GM18858 (cell line): Measurements from ENCODE around the gene NFYB.
"Not testable (repeated sequence)": the region's sequence is repeated elsewhere in the genome, so short reads cannot be mapped to it uniquely, and the experiment has no call there.

Source experiments
- ATAC-seq: cut with Tn5 transposase; IDR thresholded peaks from one replicate; pipeline ENCODE4 v1.9.1; 2021; ENCODE audit not compliant: unreplicated experiment

The NFYB gene

GRCh38 chr12:104163028-104163427 lies 25.0 kb upstream of the NFYB start:
- ATAC-seq, result not testable (repeated sequence)

DNA sequence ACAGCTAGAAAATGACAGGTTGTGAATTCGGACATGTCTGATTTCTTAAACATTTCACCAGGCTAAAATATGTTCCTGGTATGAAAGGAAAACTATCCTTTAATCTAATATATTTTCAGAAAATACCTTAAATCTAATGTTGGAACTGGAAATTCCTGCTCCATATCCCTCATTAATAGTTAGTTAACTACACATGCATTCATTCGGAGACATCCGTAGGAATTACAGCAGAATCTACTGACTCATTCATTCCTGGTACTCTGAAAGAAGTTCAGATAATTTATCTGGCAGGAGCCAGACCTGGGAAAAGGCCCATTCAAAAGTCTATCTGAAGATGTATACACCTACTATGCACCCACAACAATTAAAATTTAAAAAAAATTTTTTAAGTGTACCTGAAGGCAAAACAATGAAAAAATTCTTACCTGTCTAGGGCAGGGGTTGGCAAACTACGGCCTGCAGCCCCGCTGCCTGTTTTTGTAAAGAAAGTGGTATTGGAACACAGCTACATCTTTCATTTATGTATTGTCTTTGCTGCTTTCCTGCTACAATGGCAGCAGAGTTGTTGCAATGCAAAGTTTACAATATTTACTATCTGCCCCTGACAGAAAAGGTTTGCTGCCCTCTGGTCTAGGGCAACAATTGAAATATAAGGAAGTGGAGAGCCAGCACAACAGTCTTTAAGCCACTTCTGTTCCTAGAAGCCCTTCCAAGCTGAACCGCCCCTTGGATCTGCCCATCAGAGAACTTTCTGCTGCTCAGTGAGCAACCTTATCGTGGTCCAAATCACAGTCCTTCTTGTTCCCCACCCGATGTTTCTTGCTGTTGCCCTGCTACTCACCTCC lies 17.9 kb upstream of the NFYB start:
- ATAC-seq, result no peak

DNA sequence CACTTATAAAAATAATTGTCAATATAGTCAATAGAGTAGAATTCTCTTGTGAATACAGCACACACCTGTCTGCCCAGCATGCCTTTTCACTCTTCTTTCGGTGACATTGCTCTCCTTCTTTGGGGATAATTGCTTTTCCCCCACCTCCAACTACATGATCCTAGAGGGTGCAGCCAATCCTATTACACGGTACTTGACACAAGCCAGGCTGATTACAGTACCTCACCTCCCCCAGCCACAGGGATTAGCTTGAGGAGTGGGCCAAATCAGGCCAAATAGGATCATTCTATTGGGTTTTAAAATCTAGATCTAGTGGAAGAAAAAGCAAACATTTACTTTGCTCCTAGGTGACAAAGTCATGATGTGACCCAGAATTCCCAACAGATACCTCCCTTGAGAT lies 16.8 kb upstream of the NFYB start:
- ATAC-seq, result no peak

GRCh38 chr12:104154286-104154685 lies 16.3 kb upstream of the NFYB start:
- ATAC-seq, result no peak

- ATAC-seq, result no peak
Observed at GRCh38 chr12:104152685-104153241, 14.8 kb upstream of the NFYB start.

DNA sequence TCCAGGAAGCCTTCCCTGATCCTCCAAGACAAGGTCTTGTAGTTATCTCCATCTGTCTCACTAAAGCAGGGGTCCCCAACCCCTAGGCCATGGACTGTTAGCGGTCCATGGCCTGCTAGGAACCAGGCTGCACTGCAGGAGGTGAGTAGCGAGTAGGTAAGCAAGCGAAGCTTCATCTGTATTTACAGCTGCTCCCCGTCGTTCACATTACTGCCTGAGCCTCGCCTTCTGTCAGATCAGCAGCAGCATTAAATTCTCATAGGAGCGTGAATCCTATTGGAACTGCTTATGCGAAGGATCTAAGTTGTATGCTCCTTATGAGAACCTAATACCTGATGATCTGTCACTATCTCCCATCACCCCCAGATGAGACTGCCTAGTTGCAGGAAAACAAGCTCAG lies 12.4 kb upstream of the NFYB start:
- no peak for ATAC-seq

- ATAC-seq, result no peak
Observed at GRCh38 chr12:104147346-104147745, 9.3 kb upstream of the NFYB start.

GRCh38 chr12:104143918-104144317 lies 5.9 kb upstream of the NFYB start:
- ATAC-seq, result no peak

DNA sequence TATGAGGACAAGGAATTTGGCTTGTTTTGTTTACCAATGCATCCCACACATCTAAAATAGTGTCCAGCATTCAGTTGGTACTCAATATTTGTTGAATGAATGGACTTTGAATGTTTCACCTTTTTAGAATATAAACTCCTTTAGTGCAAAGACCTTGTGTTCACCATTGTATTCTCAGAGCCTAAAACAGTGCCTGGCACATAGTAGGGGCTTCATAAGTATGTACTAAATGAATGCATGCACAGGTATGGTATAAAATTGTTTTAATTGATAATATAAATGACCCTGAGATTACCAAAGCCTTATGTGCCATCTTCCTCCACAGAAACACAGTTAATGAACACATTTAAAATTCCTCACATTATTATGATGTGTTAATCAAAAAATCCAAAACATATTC lies 5.0 kb upstream of the NFYB start:
- ATAC-seq, result no peak

- no peak for ATAC-seq
Observed at GRCh38 chr12:104142543-104142942, 4.5 kb upstream of the NFYB start.

- no peak for ATAC-seq
Observed at GRCh38 chr12:104138797-104139152, 765 bp upstream of the NFYB start.

DNA sequence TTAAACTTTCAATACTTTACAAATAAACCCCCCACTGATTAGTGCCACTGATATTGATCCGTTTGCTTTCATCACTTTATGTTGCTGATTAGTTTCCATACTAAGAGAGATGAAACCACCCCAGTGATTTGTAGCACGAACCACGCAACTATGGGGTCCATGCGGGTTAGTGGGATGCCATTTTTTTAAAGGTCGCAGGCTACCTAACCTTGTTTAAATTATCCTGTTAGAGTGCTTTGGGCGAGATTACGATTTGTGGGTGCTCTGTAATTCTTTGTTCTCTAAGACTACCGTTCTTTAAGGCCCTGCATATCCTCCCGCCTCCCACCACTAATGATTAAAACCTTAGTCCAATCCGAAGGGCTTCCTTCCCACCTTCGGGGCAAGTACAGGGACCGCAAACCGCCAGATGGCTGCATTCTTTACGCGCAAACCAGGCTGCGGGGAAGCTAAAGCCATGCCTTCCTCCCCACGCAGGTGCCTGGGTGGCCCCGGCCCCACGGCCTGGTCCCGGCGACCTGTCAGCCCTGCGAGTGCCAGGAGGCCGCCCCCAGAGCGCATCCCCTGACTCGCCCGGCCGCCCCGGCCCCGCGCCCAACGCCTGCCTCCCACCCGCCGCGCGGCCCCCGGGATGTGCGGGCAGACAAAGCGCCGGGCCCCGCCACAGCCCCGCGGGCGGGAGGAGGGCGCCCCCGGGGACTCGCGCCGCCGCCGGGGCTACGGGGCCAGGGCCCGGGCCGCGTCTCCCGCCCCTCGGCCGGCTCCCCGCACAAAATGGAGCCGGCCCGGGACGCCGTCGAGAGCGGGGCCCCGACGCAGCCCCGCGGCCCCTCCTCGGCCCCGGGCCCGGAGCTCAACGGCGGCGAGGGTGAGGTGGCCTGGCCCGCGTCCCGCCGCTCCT lies 759 bp downstream of the NFYB start:
- peak; percentile 12 for ATAC-seq

GRCh38 chr12:104136577-104136976 lies 1.4 kb downstream of the NFYB start:
- ATAC-seq, result no peak

- ATAC-seq, result no peak
Observed at GRCh38 chr12:104134882-104135281, 3.1 kb downstream of the NFYB start.

- ATAC-seq, result no peak
Observed at GRCh38 chr12:104133866-104134265, 4.1 kb downstream of the NFYB start.

DNA sequence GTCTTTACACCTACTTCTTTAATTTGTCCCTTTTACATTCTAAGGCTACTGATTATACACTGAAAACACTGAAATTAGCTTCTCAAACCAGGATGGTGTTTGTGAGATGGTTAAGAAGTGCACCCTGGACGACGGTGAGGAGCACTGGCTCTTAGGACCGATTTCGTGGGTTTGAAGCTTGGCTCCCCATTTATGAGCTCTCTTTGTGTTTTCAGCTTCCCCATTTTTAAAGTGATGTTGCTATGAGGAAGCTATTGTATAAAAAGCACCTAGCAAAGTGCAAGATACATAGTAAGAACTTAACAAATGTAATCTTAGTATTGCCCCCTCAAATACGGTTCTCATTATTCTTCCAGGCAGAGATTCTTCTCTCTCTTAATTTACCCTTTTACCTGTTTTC lies 4.7 kb downstream of the NFYB start:
- ATAC-seq, result no peak

DNA sequence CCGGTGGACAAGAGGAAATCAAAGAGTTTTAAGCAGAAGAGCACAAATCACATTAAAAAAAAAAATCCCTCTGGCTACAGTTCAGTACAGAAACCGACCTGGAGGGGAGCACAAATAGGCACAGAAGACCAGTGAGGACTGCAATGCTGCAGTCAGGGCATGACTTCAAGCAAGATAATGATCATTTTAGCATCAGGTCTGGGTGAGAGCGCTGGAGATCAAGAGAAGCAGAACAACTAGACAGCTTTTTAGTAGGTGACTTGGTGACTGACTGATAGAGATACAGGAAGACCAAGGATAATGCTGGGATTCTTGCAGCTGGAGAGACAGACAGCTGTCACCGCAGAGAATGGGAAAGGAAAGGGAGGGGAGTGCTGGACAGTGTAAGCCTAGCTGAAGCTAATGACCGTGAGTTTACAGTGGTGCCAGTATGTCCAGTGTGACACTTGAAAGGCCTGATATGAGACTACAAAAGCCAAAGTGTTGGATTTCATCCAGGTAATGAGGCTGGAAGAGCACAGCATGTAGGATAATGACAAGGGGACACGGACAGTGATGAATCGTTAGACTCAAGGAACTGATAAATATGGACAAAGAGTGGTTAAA lies 5.6 kb downstream of the NFYB start:
- no peak for ATAC-seq

GRCh38 chr12:104131609-104132008 lies 6.4 kb downstream of the NFYB start:
- no peak for ATAC-seq

DNA sequence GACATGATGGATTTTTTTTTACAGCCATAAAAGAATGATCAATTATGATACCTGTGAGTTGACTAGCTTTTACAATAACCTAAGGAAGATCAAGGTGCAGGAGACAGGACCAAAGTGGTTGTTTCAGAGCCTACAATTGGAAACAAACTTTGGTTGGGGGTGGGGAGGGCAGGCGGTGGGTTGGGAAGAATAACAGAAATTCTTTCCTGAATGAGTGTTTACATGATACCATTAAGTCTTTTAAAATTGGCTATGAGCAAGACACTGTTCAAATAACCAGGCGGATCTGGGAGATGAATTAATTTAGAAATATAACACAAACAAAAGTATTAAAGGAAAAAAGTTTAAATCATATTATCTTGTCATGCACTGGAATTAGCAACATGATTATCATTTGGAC lies 7.2 kb downstream of the NFYB start:
- no peak for ATAC-seq

DNA sequence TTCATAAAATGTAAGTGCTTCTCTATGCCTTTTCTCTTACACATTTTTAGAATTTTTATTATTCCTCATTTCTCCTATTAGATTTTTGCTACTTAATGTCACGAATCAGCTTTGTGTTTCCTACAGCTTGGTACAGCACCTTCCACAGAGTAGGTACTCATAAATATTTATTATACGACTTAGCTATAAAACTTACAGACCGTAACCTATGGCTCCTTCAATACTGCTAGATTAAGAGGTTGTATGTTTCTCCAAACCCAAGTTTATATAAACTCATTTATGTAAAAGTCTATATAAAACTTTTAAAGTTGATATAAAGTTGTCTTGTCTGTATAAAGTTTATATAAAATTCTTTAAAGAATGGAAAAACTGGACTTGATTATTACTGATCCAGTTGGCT lies 11.5 kb downstream of the NFYB start:
- ATAC-seq, result no peak

GRCh38 chr12:104122298-104122697 lies 15.7 kb downstream of the NFYB start:
- no peak for ATAC-seq
